Esophagus mucosa (tissue), 1 donor: ENCODE results near the gene ARRB1. TPM values are rescaled to one million over a fixed set of nuclear protein-coding genes. Genes with fewer than 3 reads are reported as not detected.
"Not testable (repeated sequence)": the region's sequence is repeated elsewhere in the genome, so short reads cannot be mapped to it uniquely, and the experiment has no call there.

Experiments used
- ATAC-seq: fragments of 200-7000 bp; cut with Tn5 transposase; one replicate; pipeline ENCODE4 v1.9.1; 2020
- total RNA-seq: library from RNA; stranded (reverse); gene quantifications from one replicate; pipeline ENCODE4 v1.2.4, GENCODE V29; 2023
- donor health status: DM: yes; HTN: yes; CAD: no.

ARRB1 gene
- total RNA-seq, 1 donor from 2014 or later, result 7.6 TPM

GRCh38 chr11:75342966-75343870, 8.2 kb downstream of the ARRB1 start:
- ATAC-seq, result peak; percentile 65

DNA sequence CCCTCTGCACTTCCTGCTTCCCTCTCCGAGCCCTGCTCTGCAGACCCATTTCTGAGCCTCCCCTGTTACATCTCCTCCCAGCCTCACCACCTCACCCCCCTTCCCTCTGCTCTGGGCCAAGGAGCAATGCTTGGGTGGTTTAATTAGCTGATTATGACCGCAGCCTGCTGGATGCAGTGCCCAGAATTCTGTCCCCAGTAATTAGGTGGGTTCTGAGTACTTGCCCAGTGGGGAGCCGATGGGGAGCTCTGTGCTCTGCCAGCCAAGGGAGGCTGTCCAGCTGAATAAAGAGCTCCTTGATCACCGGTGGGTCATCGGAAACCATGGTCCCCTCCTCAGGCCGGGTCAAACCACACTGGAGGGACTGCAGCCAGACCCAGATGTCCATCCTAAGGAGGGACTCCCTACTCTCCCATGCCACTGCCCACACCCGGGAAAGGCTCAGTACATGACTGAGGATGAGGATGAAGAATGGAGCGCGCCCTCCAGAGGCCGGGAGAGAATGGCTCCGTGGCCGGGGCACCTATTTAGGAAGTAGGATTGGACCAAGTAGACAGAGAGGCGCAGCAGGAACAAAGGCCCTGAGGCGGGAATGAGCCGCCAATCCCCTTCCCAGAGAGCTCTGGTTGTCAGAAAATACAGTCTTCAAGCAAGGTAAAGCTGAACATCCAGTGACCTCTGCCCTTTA, 9.1 kb downstream of the ARRB1 start:
- no peak for ATAC-seq

DNA sequence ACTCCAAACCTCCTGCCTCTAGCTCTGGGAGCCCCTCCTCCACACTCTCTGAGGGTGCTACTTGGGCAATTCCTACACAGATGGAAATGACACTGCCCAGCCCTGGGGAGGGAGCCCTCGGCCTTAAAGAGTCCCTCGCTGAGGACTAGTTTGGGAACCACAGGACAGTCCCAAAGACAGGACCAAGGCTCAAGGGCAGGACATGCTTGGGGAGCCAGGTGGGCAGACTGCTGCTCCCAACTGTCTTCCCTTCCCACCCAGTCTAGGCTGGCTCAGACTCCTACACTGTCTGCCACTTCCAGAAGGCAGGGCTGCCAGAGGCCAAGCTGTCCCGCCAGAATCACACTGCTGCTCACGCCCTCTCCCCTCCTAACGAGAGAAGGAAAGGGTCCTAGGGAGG, 9.8 kb downstream of the ARRB1 start:
- ATAC-seq, result no peak

GRCh38 chr11:75339685-75340409, 11.6 kb downstream of the ARRB1 start:
- ATAC-seq, result no peak

DNA sequence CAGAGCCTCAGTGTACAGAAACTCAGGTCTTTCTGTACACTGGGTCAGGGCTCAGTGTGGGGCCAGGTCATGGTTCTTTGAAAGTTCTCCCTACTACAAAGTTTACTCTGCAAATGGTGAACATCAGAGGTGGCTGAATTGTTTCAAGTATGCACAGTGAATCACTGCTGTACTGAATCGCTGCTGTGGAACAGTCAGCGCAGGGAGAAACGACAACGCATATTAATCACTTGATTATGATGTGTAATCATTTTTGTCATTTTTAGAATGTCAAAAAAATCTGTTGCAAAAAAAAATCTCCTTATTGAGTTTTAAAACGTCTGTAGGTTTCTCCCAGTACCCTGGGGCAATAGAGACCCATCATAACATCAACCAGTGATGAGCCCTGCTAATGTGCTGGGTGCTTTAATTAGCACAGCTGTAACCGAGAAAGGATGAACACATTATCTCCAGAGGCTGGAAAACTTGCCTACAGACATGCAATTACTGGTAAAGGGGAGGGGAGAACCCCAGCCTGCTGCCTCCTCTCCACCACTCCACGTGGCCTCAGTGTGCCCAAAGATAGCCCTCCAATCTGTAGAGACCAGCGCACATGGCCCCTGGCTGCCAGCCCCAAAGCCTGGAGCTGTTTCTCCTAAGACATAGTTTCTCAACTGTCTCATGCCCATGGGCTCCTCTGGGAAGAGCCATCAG, 12.8 kb downstream of the ARRB1 start:
- ATAC-seq, result no peak

DNA sequence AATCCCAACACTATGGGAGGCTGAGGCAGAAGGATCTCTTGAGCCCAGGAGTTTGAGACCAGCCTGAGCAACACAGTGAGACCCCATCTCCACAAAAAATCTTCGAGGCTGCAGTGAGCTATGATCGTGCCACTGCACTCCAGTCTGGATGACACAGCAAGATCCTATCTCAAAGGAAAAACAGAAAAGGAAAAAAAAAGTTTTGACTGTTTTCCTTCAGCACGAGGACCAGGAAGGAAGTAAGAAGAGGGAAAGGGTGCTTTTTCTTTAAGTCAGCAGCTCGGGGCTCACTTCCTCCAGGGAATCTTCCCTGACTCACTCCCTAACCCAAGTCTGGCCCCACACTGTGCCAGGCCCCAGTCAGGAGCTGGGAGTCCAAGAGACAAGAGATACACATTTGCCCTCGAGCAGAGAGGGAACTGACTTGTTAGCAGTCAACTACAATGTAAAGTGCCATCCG, 14.2 kb downstream of the ARRB1 start:
- ATAC-seq, result no peak

- no peak for ATAC-seq
Observed at GRCh38 chr11:75334976-75335375, 16.5 kb downstream of the ARRB1 start.

DNA sequence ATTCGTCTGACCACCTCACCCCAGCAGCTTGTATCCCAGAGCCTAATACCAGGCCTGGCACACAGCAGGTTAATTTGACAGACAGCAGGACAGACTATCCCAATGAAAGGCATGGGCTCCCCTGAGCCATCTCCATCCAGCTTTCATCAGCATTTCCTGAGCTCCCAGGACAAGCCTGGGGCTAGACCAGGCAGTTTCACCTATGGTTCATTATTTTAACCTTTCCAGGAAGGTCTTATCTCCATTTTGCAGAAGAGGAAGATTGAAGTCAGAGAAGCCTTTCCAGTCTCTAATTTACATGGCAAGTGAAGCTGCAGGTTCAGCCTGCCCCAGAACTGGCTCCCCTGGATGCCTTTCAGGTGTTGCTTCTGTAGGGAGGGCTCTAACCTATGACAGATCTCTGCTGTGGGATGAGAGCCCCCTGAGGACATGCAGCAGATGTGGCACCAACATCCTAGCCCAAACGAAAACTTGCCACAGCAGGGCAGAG, 17.0 kb downstream of the ARRB1 start:
- peak; percentile 49 for ATAC-seq

GRCh38 chr11:75333807-75334140, 17.7 kb downstream of the ARRB1 start:
- ATAC-seq, result peak; percentile 56

DNA sequence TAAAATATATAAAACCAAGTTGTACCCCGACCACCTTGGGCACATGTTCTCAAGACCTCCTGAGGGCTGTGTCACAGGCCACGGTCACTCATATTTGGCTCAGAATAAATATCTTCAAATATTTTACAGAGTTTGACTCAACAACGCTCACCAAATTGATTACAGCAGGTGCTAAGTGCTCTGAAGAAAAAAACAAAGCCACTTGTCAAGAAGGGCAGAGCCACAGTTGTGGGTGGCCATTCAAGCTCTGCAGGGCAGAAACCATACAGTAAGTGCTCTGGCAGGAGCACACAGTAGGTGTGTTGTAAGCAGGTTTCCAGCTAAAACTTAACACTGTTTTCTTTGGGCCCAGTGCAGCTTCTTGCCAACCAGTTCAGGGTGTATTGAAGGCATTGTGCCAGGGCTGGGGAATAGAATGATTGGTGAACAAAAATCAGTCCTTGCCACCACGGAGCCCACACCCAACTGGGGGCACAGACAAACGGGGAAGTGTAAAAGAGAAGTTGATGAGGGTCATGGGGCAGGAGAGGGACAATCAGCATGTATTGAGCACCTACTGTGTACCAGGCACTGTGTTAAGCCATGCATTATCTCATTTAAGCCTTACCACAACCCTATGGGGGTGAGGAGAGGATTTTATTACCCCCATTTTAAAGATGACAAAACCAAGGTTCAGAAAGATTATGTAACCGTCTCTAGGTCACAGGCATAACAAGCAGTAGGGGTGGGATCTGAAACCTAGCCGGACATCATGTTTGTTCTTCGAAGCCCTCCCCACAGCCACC, 18.2 kb downstream of the ARRB1 start:
- ATAC-seq, result no peak

DNA sequence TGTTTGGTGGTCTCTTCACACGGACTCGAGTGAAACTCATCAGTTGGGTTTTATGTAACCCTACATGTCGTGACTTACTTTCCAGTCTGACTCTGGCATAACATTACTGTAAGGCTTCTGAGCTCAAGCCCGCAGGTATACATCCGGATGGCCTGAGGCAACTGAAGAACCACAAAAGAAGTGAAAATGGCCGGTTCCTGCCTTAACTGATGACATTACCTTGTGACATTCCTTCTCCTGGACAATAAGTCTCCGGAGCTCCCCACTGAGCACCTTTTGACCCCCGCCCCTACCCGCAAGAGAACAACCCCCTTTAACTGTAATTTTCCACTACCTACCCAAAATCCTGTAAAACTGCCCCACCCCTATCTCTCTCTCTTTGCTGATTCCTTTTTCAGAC, 19.7 kb downstream of the ARRB1 start:
- not testable (repeated sequence) for ATAC-seq

DNA sequence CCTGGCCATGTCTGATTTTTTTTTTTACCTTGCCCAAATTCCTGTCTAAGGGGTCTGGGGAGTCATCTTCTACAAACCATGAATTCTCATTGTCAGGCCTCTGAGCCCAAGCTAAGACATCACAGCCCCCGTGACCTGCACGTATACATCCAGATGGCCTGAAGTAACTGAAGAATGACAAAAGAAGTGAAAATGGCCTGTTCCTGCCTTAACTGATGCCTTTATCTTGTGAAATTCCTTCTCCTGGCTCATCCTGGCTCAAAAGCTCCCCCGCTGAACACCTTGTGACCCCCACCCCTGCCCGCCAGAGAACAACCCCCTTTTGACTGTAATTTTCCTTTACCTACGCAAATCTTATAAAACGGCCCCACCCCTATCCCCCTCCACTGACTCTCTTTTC, 20.2 kb downstream of the ARRB1 start:
- ATAC-seq, result not testable (repeated sequence)

- ATAC-seq, result not testable (repeated sequence)
Observed at GRCh38 chr11:75330886-75331285, 20.6 kb downstream of the ARRB1 start.

DNA sequence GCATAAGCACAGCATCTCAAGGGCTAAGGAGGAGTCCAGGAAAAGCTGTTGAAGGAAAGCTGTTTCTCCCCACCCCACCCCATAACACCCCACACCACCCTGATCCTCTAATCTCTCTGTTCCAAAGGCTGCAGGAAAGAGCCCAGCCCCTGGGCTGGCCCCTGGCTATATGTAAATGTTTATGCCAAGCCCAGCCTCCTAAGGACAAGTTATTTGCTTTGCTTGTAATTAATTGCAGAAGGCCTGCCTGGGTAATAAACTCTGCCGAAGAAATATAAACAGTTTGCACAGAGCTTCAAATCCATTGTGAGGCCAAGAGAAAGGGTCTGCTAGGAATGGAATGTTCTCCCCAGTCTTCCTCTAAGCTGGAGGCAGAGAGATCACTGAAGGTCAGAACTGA, 21.2 kb downstream of the ARRB1 start:
- ATAC-seq, result no peak

DNA sequence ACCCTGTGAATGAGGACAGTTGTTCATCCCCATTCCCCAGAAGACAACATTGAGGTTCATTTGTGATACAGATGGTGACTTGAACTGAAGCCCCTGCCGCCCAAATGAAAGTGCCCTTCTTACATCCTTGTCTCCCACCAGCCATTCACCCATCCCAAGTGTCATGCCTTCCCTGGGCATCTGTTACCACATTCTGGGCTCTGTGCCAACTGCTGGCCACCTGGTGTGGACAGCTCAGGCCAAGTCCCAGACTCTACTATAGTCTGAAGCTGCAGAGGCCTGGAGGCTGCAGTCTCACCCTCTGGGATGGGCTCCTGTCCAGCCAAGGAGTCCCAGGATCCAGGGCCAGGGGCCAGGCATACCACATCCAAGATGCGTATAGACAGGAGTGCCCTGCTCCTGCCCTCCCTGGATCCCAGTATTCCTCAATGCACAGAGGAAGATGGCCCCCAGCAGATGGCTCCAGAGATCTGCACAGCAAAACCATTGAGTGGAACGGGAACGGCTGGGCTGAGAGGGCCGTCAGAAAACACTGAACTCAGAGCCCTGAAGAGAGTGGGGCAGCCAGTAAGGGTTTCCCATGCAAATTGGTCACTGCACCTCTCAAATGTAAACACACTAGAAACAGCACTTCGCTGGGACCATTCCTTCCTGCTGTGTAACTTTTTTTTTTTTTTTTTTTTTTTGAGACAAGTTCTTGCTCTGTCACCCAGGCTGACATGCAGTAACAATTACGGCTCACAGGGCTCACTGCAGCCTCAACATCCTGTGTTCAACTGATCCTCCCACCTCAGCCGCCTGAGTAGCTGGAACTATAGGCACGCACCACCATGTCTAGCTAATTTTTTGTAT, 22.8 kb downstream of the ARRB1 start:
- peak; percentile 68 for ATAC-seq

DNA sequence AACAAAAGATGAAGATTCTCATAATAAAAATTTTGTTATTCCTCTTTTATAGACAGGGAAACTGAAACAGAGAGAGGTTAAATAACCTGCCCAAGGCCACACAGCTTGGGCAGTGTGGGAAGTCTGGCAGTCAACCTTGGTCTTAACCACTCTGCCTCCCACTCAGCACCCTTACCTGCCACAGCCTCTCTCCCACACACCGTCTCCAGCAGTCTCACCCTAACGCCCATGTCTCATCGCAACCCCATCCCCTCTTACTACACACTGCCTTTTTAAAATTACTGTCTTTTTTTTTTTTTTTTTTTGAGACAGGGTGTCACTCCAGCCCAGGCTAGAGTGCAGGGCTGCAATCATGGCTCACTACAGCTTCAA, 25.0 kb downstream of the ARRB1 start:
- no peak for ATAC-seq

DNA sequence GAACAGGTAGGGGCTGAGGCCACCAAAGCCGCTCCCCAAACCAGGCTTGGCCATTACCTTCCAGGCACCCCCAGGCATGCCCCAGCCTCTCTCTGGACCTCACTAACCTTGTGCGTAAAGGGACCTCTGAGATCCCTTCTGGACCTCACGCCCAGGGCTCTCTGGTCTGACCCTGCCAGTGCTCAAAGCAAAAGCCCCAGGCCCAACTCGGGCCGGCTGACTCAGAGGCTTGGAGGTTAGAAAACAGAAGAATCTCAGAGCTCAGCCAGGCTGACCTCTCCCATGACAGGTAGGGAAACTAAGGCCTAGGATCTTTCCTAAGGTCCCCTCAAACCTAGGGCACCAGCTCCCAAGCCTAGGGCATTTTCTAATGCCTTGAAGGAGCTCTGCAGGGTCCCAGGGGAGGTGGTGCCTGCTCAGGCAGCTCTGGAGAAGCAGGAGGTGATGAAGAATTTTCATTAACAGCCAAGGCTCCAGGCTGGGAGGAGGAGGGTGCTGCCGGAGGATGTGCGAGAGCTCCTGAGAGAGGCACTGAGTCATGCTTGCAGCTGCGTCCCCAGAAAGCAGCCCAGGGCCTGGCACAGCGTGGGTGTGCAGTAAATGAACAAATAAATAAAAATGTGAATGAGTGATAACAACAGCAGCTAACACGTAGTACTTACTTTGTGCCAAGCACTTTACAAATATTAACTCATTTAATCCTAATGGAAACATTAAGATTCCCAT, 25.6 kb downstream of the ARRB1 start:
- ATAC-seq, result peak; percentile 77

DNA sequence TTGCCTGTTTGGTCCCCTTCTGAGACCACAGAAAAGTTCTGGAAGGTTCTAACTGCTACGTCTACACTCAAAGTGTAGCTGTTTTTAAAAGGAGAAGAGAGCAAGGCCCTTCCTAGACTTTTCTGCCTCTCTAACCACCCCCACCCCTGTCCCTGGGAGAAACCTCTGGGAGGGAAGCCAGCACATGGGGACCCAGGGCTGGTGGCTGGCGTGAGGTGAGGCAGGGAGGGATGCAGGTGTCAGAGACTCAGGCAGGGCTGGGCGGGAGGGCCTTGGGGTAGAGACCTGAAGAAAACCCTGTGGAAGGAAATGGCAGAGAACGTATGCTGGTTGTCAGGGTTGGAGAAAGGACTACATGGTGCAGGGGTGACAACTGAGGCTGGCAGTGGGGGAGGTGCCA, 26.7 kb downstream of the ARRB1 start:
- no peak for ATAC-seq

GRCh38 chr11:75324189-75324588, 27.3 kb downstream of the ARRB1 start:
- ATAC-seq, result no peak

- no peak for ATAC-seq
Observed at GRCh38 chr11:75323609-75324008, 27.9 kb downstream of the ARRB1 start.
